Testis (tissue), 3 donors: ENCODE data around the gene ACOX3. TPM values are rescaled to one million over a fixed set of nuclear protein-coding genes. Genes with fewer than 3 reads are reported as not detected.
"Not testable (repeated sequence)": the region's sequence is repeated elsewhere in the genome, so short reads cannot be mapped to it uniquely, and the experiment has no call there.

Source experiments
- DNase-seq: peaks from one replicate; pipeline ENCODE4 v3.0.0-alpha.2; 2019
- H3K27ac ChIP-seq, 2 donors: fragments of 200-600 bp; sonication (generic); one replicate each; pipeline ENCODE4 v1.5.1; 2019
- H3K27me3 ChIP-seq: fragments of 200-600 bp; sonication (generic); one replicate; pipeline ENCODE4 v1.5.1; 2019
- H3K36me3 ChIP-seq: fragments of 200-600 bp; sonication (generic); one replicate; pipeline ENCODE4 v1.5.1; 2017; ENCODE audit warnings: low read depth; ENCODE audit errors: missing control alignments
- H3K4me1 ChIP-seq: fragments of 200-600 bp; sonication (generic); one replicate; pipeline ENCODE4 v1.5.1; 2019
- H3K4me3 ChIP-seq, 2 donors: fragments of 200-600 bp; sonication (generic); one replicate each; pipeline ENCODE4 v1.5.1; 2017 to 2019
- H3K9me3 ChIP-seq: fragments of 200-600 bp; sonication (generic); one replicate; pipeline ENCODE4 v1.5.1; 2017
- POLR2A ChIP-seq: fragments of 450-650 bp; IDR thresholded peaks from one replicate; pipeline ENCODE4 v1.6.1; 2017; ENCODE audit warnings: antibody characterized with exemption, mild to moderate bottlenecking, moderate library complexity
- WGBS, 2 donors: methylation state at CpG; one replicate each; pipeline ENCODE4 v1.1.5; 2018; 5-methylcytosine and 5-hydroxymethylcytosine counted together
- intact Hi-C: fragments of 100-400 bp; cut with DNase I; formaldehyde crosslinking; loops from one replicate; pipeline ENCODE4 v1.15.1; 2023; ENCODE audit warnings: low total_unique reads
- polyA plus RNA-seq: library from polyadenylated mRNA; stranded (reverse); fragments of 350-450 nt; fragmentation: Illumina TruSeq; extraction: RNeasy Lipid Tissue Mini Kit (QIAGEN cat#74804); gene quantifications from one replicate; pipeline ENCODE4 v1.2.3, GENCODE V29; 2014; ENCODE audit warnings: low read depth, low replicate concordance; ENCODE audit not compliant: insufficient read depth
- total RNA-seq, 2 donors: library from RNA; depleted of rRNA; stranded (reverse); fragments of >200 nt; gene quantifications; one replicate each; pipeline ENCODE4 v1.2.3, GENCODE V29; 2016
- TF ChIP-seq, protein P1 (sequence below), 3 experiments: fragments of 450-650 bp in 2 of 3; fragments of 200-600 bp in 1 of 3; sonication (generic) in 1 of 3; IDR thresholded peaks; one replicate each; pipeline ENCODE4 v1.5.1; 2016 to 2019; ENCODE audit warnings: antibody characterized with exemption in 3 of 3, mild to moderate bottlenecking in 2 of 3, moderate library complexity in 1 of 3

Gene ACOX3
- total and polyA plus RNA-seq, 3 donors from 2014 or later = 8.6 to 35.9 (median 29.8) TPM

DNA sequence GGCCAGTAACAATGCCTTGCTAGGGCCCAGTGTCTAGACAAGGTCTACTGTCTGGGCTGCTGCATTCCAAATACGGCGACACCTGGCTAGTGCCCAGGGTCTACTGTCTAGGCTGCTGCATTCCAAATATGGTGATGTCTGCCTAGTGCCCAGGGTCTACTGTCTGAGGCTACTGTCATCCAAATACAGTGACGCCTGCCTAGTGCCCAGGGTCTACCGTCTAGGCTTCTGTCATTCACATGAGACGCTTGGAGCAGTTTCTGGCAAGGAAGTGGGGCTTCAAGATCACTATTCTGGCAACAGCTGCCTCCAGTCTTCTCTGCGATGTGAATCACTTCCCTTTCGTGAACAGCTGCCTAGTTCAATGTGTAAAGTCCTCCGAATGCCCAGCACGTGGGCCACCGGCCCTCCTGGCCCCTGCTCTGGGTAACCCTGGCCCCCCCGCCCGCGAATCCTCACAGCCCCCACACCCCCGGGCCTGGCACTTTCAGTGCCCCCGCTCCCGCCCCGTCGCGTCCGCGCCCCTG, 12.7 kb downstream of the ACOX3 start:
- peak overlapping the region; percentile 60 to 83 for H3K27ac ChIP-seq
- no peaks in the 10 kb centered on the region for H3K36me3 ChIP-seq
- H3K4me3 ChIP-seq = peak overlapping the region; percentile 83 to 98
- no peak for DNase-seq
- TF ChIP-seq, protein P1, sequence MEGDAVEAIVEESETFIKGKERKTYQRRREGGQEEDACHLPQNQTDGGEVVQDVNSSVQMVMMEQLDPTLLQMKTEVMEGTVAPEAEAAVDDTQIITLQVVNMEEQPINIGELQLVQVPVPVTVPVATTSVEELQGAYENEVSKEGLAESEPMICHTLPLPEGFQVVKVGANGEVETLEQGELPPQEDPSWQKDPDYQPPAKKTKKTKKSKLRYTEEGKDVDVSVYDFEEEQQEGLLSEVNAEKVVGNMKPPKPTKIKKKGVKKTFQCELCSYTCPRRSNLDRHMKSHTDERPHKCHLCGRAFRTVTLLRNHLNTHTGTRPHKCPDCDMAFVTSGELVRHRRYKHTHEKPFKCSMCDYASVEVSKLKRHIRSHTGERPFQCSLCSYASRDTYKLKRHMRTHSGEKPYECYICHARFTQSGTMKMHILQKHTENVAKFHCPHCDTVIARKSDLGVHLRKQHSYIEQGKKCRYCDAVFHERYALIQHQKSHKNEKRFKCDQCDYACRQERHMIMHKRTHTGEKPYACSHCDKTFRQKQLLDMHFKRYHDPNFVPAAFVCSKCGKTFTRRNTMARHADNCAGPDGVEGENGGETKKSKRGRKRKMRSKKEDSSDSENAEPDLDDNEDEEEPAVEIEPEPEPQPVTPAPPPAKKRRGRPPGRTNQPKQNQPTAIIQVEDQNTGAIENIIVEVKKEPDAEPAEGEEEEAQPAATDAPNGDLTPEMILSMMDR (IDR thresholded peaks at IDR 0.05) = no peak
- no peak for TF ChIP-seq POLR2A
- WGBS, 2 donors = 0 to 2% methylated on average over 2 to 21 of the region's 21 CpGs
- intact Hi-C loops = no loop called here
- H3K4me1 ChIP-seq = peaks cover 20% of the 10 kb centered on the region
- H3K27me3 ChIP-seq = no peaks in the 10 kb centered on the region
- no peaks in the 10 kb centered on the region for H3K9me3 ChIP-seq

DNA sequence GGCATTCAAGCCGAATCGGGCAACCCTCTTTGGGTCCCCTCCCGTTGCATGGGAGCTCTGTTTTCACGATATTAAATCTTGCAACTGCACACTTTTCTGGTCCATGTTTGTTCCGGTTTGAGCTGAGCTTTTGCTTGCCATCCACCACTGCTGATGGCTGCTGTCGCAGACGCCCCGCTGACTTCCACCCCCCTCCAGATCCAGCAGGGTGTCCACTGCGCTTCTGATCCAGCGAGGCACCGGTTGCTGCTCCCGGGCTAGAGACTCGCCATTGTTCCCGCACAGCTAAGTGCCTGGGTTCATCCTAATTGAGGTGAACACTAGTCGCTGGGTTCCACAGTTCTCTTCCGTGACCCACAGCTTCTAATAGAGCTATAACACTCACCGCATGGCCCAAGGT, 13.3 kb downstream of the ACOX3 start:
- 75 to 81% methylated on average over 15 to 17 of the region's 17 CpGs for WGBS, 2 donors
- Histone ChIP-seq H3K36me3 (no peaks in the 10 kb centered on the region), H3K9me3 (no peaks in the 10 kb centered on the region), H3K4me1 (peaks cover 14% of the 10 kb centered on the region), H3K27ac (no peak overlapping the region), H3K4me3 (peak overlapping the region in 1 of 2 donors; percentile 83), H3K27me3 (no peaks in the 10 kb centered on the region)
- no peak for TF ChIP-seq POLR2A
- TF ChIP-seq, protein P1 (IDR thresholded peaks at IDR 0.05) = no peak
- DNase-seq = no peak
- intact Hi-C loops = no loop called here

DNA sequence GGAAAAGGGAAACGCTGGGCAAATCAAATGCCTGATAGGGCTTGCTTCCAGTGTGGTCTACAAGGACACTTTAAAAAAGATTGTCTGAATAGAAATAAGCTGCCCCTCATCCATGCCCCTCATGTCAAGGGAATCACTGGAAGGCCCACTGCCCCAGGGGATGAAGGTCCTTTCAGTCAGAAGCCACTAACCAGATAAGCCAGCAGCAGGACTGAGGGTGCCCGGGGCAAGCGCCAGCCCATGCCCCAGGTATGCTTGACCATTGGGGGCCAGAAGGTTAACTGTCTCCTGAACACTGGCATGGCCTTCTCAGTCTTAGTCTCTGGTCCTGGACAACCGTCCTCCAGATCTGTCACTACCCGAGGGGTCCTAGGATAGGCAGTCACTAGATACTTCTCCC, 17.7 kb downstream of the ACOX3 start:
- H3K27ac ChIP-seq = no peak overlapping the region
- no peak overlapping the region for H3K4me3 ChIP-seq
- peaks cover 13% of the 10 kb centered on the region for H3K4me1 ChIP-seq
- no peaks in the 10 kb centered on the region for H3K27me3 ChIP-seq
- WGBS, 2 donors = 81 to 84% methylated on average over 5 of the region's 5 CpGs
- intact Hi-C loops = no loop called here
- no peaks in the 10 kb centered on the region for H3K36me3 ChIP-seq
- TF ChIP-seq POLR2A = no peak
- TF ChIP-seq, protein P1 (IDR thresholded peaks at IDR 0.05) = no peak
- no peak for DNase-seq
- H3K9me3 ChIP-seq = no peaks in the 10 kb centered on the region

DNA sequence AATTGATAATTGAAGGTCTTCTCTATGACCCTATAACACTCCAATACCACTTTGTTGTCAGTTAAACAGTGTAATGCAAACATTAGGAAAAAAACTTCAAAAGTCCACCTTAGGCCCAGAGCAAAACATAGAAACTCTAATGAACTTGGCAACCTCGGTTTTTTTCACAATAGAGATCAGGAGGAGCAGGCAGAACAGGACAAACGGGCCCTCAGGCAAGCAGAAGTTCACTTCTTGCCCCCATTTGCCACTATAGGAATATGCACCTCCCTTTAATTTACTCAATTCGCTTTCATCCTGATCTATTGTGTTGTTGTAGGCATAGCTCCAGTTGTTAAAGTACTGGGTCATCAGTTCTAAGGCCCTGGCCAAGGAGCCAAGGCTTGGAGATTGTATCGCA, 18.2 kb downstream of the ACOX3 start:
- intact Hi-C loops = no loop called here

DNA sequence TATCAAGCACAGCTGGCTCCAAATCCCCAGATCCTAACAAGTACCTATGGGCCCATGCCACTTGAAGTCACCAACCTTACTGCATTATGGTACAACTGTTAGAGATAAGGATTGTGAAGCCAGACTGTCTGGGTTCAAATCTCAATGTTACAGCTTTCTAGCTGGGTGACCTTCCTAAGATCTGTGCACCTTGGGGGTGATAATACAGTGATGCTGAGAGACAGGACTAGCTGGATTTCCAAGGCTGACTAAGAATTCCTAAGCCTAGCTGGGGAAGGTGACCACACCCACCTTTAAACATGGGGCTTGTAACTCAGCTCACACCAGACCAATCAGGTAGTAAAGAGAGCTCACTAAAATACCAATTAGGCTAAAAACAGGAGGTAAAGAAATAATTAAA, 20.4 kb downstream of the ACOX3 start:
- H3K4me3 ChIP-seq, H3K27ac ChIP-seq, H3K4me1 ChIP-seq, H3K9me3 ChIP-seq, intact Hi-C loops, H3K27me3 ChIP-seq, DNase-seq, H3K36me3 ChIP-seq: not testable (repeated sequence)

More for the DNA sequence above, 18.2 kb downstream of the ACOX3 start:
- Histone ChIP-seq H3K36me3 (no peaks in the 10 kb centered on the region), H3K4me1 (peaks cover 11% of the 10 kb centered on the region), H3K27ac (no peak overlapping the region), H3K9me3 (no peaks in the 10 kb centered on the region), H3K4me3 (no peak overlapping the region), H3K27me3 (no peaks in the 10 kb centered on the region)
- 67 to 72% methylated on average over 4 of the region's 4 CpGs for WGBS, 2 donors
- no peak for DNase-seq
- TF ChIP-seq POLR2A = no peak
- TF ChIP-seq, protein P1 (IDR thresholded peaks at IDR 0.05) = no peak
